ENCODE measurements around the gene NGRN.
"Not testable (repeated sequence)": the region's sequence is repeated elsewhere in the genome, so short reads cannot be mapped to it uniquely, and the experiment has no call there.

Gene NGRN

DNA sequence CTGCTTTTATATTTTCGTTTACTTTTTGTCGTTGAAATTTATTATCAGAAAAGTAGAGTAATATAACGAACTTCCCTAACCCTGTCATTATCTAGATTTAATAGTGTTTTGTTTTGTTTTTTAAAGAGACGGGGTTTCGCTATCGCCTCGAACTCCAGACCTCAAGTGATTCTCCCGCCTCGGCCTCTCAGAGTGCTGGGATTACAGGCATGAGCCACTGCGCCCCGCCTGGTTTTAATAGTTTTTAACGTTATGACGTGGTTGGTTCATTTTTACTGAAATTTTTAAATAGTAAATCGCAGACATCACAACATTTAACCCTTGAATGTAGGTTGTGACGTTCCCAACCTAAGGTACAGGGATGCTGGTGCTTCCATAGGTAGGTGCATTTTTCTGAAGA lies 1.0 kb downstream of the NGRN start:
- TF ChIP-seq, protein P1, sequence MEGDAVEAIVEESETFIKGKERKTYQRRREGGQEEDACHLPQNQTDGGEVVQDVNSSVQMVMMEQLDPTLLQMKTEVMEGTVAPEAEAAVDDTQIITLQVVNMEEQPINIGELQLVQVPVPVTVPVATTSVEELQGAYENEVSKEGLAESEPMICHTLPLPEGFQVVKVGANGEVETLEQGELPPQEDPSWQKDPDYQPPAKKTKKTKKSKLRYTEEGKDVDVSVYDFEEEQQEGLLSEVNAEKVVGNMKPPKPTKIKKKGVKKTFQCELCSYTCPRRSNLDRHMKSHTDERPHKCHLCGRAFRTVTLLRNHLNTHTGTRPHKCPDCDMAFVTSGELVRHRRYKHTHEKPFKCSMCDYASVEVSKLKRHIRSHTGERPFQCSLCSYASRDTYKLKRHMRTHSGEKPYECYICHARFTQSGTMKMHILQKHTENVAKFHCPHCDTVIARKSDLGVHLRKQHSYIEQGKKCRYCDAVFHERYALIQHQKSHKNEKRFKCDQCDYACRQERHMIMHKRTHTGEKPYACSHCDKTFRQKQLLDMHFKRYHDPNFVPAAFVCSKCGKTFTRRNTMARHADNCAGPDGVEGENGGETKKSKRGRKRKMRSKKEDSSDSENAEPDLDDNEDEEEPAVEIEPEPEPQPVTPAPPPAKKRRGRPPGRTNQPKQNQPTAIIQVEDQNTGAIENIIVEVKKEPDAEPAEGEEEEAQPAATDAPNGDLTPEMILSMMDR (IDR thresholded peaks at IDR 0.05; ENCODE audit: unreplicated experiment in 3 of 3), result no peak
- Mint-ChIP-seq H3K9me3 (no peaks in the 10 kb centered on the region), H3K4me3 (peak overlapping the region; percentile 98 to 99 (median 99)), H3K36me3 (ENCODE audit: low read depth) (peaks cover 28% of the 10 kb centered on the region), H3K4me1 (peaks cover 45% of the 10 kb centered on the region), H3K27me3 (ENCODE audit: low read depth) (no peaks in the 10 kb centered on the region), H3K27ac (peak overlapping the region; percentile 97 to 99 (median 98))

DNA sequence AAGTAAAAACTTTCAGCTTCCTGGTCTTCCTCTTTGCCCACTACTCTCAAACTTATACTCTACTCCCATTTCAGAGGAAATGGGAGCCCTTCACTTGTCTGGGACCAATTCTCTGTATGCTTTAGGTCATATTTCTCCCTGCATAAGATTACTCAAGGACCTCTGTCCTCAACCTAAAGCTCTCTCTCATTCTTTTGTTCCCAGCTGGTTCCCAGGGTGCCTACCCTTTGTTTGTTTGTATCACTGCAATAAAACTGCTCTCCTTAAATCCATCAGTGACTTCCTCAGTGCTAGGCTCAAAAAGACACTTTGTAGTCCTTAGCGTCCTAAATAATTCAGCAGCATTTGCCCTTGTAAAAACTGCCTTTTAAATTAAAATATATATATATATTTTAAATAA lies 2.9 kb downstream of the NGRN start:
- Mint-ChIP-seq H3K27me3 (ENCODE audit: low read depth) (no peaks in the 10 kb centered on the region), H3K9me3 (no peaks in the 10 kb centered on the region), H3K4me3 (peak overlapping the region; percentile 82 to 99 (median 85)), H3K36me3 (ENCODE audit: low read depth) (peaks cover 47% of the 10 kb centered on the region), H3K4me1 (peaks cover 45% of the 10 kb centered on the region), H3K27ac (peak overlapping the region in 2 of 3 experiments; percentile 43 to 61)
- TF ChIP-seq, protein P1 (IDR thresholded peaks at IDR 0.05; ENCODE audit: unreplicated experiment in 3 of 3), result no peak

DNA sequence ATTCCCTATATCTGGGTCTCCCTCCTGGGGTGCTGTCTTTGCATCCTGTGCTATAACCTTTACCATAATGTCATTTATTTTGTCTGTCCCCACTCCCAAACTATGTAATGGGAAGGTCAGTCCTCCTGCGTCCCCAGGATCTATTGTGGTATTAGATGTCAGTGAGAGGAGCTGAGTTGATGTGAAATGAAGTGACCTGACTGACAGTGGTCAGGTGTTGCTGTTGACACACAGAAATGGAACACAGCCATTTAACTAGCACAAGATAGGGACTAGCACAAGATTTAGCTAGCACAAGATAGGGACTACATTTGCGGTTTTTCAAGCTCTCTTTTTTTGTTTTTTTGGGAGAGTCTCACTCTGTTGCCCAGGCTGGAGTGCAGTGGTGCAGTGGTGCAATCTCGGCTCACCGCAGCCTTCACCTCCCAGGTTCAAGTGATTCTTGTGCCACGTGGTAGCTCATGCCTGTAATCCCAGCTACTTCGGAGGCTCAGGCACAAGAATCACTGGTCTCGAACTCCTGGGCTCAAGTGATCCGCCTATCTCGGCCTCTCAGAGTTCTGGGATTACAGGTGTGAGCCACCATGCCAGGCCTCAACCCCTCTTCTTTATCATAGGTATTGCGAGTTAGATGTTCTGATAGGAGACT lies 5.2 kb downstream of the NGRN start:
- TF ChIP-seq, protein P1 (IDR thresholded peaks at IDR 0.05; ENCODE audit: unreplicated experiment in 3 of 3), result no peak
- H3K36me3 Mint-ChIP-seq (ENCODE audit: low read depth), result peaks cover 67% of the 10 kb centered on the region
- no peak overlapping the region for H3K27ac Mint-ChIP-seq
- peaks cover 39% of the 10 kb centered on the region for H3K4me1 Mint-ChIP-seq
- H3K9me3 Mint-ChIP-seq, result no peaks in the 10 kb centered on the region
- peak overlapping the region; percentile 33 to 52 (median 43) for H3K4me3 Mint-ChIP-seq
- no peaks in the 10 kb centered on the region for H3K27me3 Mint-ChIP-seq (ENCODE audit: low read depth)

DNA sequence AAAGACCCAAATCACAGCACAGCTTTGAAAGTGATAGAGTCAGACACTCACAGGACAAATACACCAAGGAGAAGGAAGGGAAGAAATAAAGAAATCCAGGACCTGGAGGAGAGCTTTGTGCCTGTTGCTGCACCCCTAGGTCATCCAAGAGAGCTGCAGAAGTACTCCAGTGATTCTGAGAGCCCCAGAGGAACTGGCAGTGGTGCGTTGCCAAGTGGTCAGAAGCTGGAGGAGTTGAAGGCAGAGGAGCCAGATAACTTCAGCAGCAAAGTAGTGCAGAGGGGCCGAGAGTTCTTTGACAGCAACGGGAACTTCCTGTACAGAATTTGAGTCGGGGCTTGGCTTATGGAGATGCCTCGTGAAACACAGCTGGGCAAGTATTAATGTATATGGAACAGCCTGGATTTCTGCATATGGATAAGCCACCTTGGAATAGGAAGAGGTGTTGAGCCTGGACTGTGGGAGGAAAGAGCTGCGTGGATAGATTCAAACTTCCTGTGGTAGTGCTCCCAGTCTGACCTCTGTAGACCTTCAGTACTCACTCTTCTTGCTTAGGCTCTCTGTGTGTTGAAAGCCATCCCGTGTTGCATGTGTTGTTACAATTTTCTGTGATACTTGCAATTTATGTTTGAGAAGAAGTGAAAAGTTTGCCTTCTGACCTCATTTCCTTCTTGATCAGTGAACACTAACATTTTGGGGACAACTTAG lies 6.1 kb downstream of the NGRN start:
- peaks cover 72% of the 10 kb centered on the region for H3K36me3 Mint-ChIP-seq (ENCODE audit: low read depth)
- no peaks in the 10 kb centered on the region for H3K27me3 Mint-ChIP-seq (ENCODE audit: low read depth)
- H3K9me3 Mint-ChIP-seq, result no peaks in the 10 kb centered on the region
- TF ChIP-seq, protein P1 (IDR thresholded peaks at IDR 0.05; ENCODE audit: unreplicated experiment in 3 of 3), result no peak
- H3K4me3 Mint-ChIP-seq, result no peak overlapping the region
- H3K4me1 Mint-ChIP-seq, result peaks cover 31% of the 10 kb centered on the region
- no peak overlapping the region for H3K27ac Mint-ChIP-seq

DNA sequence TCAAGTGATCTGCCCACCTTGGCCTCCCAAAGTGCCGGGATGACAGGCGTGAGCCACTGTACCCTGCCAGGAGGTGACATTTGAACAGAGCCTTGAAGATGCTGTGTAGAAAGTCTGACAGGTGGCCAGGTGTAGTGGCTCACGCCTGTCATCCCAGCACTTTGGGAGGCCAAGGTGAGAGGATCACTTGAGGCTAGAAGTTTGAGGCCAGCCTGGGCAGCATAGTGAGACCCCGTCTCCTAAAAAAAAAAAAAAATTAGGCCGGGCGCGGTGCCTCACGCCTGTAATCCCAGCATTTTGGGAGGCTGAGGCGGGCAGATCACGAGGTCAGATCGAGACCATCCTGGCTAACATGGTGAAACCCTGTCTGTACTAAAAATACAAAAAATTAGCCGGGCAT lies 13.0 kb downstream of the NGRN start:
- H3K27ac Mint-ChIP-seq; H3K9me3 Mint-ChIP-seq; H3K4me1 Mint-ChIP-seq; H3K4me3 Mint-ChIP-seq; H3K27me3 Mint-ChIP-seq (ENCODE audit: low read depth): not testable (repeated sequence)
- H3K36me3 Mint-ChIP-seq (ENCODE audit: low read depth), result peaks cover 30% of the 10 kb centered on the region

DNA sequence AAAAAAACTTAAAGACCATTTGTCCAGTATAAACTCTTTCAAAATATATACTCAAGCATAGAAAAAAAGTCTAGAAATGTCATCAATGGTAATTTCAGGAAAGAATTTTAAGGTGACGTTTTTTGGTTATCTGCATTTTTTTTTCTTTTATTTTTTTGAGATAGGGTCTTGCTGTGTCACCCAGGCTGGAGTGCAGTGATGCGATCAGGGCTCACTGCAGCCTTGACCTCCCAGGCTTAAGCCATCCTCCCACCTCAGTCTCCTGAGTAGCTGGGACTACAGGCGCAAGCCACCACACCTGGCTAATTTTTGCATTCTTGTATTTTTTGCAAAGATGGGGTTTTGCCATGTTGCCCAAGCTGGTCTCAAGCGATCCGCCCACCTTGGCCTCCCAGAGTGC lies 15.3 kb downstream of the NGRN start:
- not testable (repeated sequence) for H3K4me3 Mint-ChIP-seq

DNA sequence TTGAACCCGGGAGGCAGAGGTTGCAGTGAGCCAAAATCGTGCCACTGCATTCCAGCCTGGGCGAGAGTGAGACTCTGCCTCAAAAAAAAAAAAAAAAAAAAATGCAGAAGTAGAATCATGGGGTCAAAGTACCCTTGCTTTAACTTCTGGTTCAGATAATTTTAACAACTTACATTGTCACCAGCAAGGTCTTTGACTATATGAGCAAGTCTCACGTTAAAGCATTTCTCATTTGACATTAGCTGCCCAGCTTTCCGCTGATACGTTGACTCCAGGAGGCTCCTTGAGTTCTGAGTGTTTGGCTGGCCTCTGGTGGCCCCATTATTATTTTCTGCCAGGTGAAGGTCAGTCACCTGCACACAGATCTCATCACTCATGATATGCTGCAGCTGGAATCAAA lies 16.2 kb downstream of the NGRN start:
- not testable (repeated sequence) for H3K4me1 Mint-ChIP-seq; H3K36me3 Mint-ChIP-seq (ENCODE audit: low read depth); H3K27ac Mint-ChIP-seq; H3K27me3 Mint-ChIP-seq (ENCODE audit: low read depth); H3K9me3 Mint-ChIP-seq; H3K4me3 Mint-ChIP-seq

More for the DNA sequence above, 15.3 kb downstream of the NGRN start:
- not testable (repeated sequence) for H3K27me3 Mint-ChIP-seq (ENCODE audit: low read depth); H3K4me1 Mint-ChIP-seq; H3K9me3 Mint-ChIP-seq; H3K27ac Mint-ChIP-seq
- H3K36me3 Mint-ChIP-seq (ENCODE audit: low read depth), result peaks cover 13% of the 10 kb centered on the region
